ENCODE results near the gene SULT1A2.

SULT1A2 gene

GRCh38 chr16:28556914-28557320 is 39.9 kb downstream of the SULT1A2 start:
- Histone ChIP-seq H3K9me3 (ENCODE audit: insufficient read depth, low read length) (no peaks in the 10 kb centered on the region), H3K27ac (ENCODE audit: low read depth, low read length) (no peak overlapping the region), H3K9ac (ENCODE audit: low read length) (no peak overlapping the region), H3K4me2 (ENCODE audit: low read depth, low read length, poor library complexity, severe bottlenecking) (no peak overlapping the region), H2AFZ (ENCODE audit: low read depth, low read length, severe bottlenecking) (no peak overlapping the region), H3K27me3 (ENCODE audit: low read length) (no peaks in the 10 kb centered on the region), H3K79me2 (ENCODE audit: insufficient read depth, low read length) (peaks cover 43% of the 10 kb centered on the region), H3K9me2 (replicated peaks; ENCODE audit: insufficient read depth, low read length) (no peaks in the 10 kb centered on the region), H4K20me1 (ENCODE audit: low read depth, low read length) (no peaks in the 10 kb centered on the region), H3K36me3 (ENCODE audit: low read length) (no peaks in the 10 kb centered on the region; the same call in 1 of the 2 replicates), H3K4me3 (ENCODE audit: insufficient read depth, low read length, poor library complexity, severe bottlenecking) (no peak overlapping the region), H3F3A (ENCODE audit: insufficient read depth) (no peaks in the 10 kb centered on the region)
- TF ChIP-seq EZH2phosphoT487 (conservative IDR thresholded peaks at IDR 0.05; ENCODE audit: low read length) (no peak), CTCF (IDR thresholded peaks at IDR 0.05; ENCODE audit: insufficient read depth, low read length, poor library complexity, severe bottlenecking) (no peak)

- TF ChIP-seq CTCF (IDR thresholded peaks at IDR 0.05; ENCODE audit: insufficient read depth, low read length, poor library complexity, severe bottlenecking) (no peak), EZH2phosphoT487 (conservative IDR thresholded peaks at IDR 0.05; ENCODE audit: low read length) (no peak)
- Histone ChIP-seq H3K9ac (ENCODE audit: low read length) (no peak overlapping the region), H2AFZ (ENCODE audit: low read depth, low read length, severe bottlenecking) (no peak overlapping the region), H3K4me2 (ENCODE audit: low read depth, low read length, poor library complexity, severe bottlenecking) (peak overlapping the region; percentile 98), H3K27me3 (ENCODE audit: low read length) (no peaks in the 10 kb centered on the region), H3K27ac (ENCODE audit: low read depth, low read length) (no peak overlapping the region), H3K36me3 (ENCODE audit: low read length) (no peaks in the 10 kb centered on the region; the same call in 1 of the 2 replicates), H4K20me1 (ENCODE audit: low read depth, low read length) (no peaks in the 10 kb centered on the region), H3K9me2 (replicated peaks; ENCODE audit: insufficient read depth, low read length) (no peaks in the 10 kb centered on the region), H3K9me3 (ENCODE audit: insufficient read depth, low read length) (no peaks in the 10 kb centered on the region), H3K4me3 (ENCODE audit: insufficient read depth, low read length, poor library complexity, severe bottlenecking) (no peak overlapping the region), H3K79me2 (ENCODE audit: insufficient read depth, low read length) (peaks cover 39% of the 10 kb centered on the region), H3F3A (ENCODE audit: insufficient read depth) (no peaks in the 10 kb centered on the region)
Measured at GRCh38 chr16:28555561-28555960, 41.3 kb downstream of the SULT1A2 start.

- TF ChIP-seq CTCF (IDR thresholded peaks at IDR 0.05; ENCODE audit: insufficient read depth, low read length, poor library complexity, severe bottlenecking) (no peak), EZH2phosphoT487 (conservative IDR thresholded peaks at IDR 0.05; ENCODE audit: low read length) (no peak)
- H3K4me3 ChIP-seq (ENCODE audit: insufficient read depth, low read length, poor library complexity, severe bottlenecking): peak overlapping the region; percentile 82
- peak overlapping the region; percentile 87 for H3K9ac ChIP-seq (ENCODE audit: low read length)
- H3K36me3 ChIP-seq (ENCODE audit: low read length): no peaks in the 10 kb centered on the region; the same call in 1 of the 2 replicates
- no peaks in the 10 kb centered on the region for H4K20me1 ChIP-seq (ENCODE audit: low read depth, low read length)
- H3K4me2 ChIP-seq (ENCODE audit: low read depth, low read length, poor library complexity, severe bottlenecking): peak overlapping the region; percentile 98
- H3K27me3 ChIP-seq (ENCODE audit: low read length): no peaks in the 10 kb centered on the region
- no peaks in the 10 kb centered on the region for H3K9me2 ChIP-seq (replicated peaks; ENCODE audit: insufficient read depth, low read length)
- H3F3A ChIP-seq (ENCODE audit: insufficient read depth): no peaks in the 10 kb centered on the region
- 0 out of 2 replicates have a peak overlapping the region, but pooled peaks have one; percentile 6 for H3K27ac ChIP-seq (ENCODE audit: low read depth, low read length)
- peak overlapping the region; percentile 78 for H2AFZ ChIP-seq (ENCODE audit: low read depth, low read length, severe bottlenecking)
- H3K9me3 ChIP-seq (ENCODE audit: insufficient read depth, low read length): no peaks in the 10 kb centered on the region
- peaks cover 39% of the 10 kb centered on the region for H3K79me2 ChIP-seq (ENCODE audit: insufficient read depth, low read length)
Measured at GRCh38 chr16:28554634-28555423, 42.0 kb downstream of the SULT1A2 start.
